H1 (cell line): ENCODE measurements around the gene FTCDNL1. TPM values are rescaled to one million over a fixed set of nuclear protein-coding genes. Genes with fewer than 3 reads are reported as not detected.
A peak's percentile ranks its signal among the peaks of the same experiment; 100 is the strongest.

Experiments used
- BACH1 ChIP-seq: IDR thresholded peaks from 2 replicates; pipeline ENCODE4 v1.6.1; 2012; ENCODE audit warnings: low read length, improper control_type of control experiment
- CEBPB ChIP-seq: IDR thresholded peaks from 2 replicates; pipeline ENCODE4 v1.6.1; 2012; ENCODE audit warnings: low read depth, low read length
- EGR1 ChIP-seq: IDR thresholded peaks from 2 replicates; pipeline ENCODE4 v1.6.1; 2011; ENCODE audit warnings: low read depth, low read length, borderline replicate concordance
- JUND ChIP-seq: IDR thresholded peaks from 2 replicates; pipeline ENCODE4 v1.6.1; 2011; ENCODE audit warnings: mild to moderate bottlenecking, improper control_type of control experiment, low read length
- POLR2A ChIP-seq, 2 experiments: IDR thresholded peaks; 1 replicate in 1 of 2; 2 replicates in 1 of 2; pipeline ENCODE4 v1.6.1; 2011; ENCODE audit warnings: low read depth in 2 of 2, low read length in 2 of 2, mild to moderate bottlenecking in 2 of 2; ENCODE audit errors: control extremely low read depth in 1 of 2
- SIRT6 ChIP-seq: IDR thresholded peaks from one replicate; pipeline ENCODE4 v1.7.1; 2012; ENCODE audit warnings: low read length, inconsistent platforms
- TAF7 ChIP-seq: optimal IDR thresholded peaks from 2 replicates; pipeline ENCODE3; 2011; ENCODE audit warnings: low read depth, mild to moderate bottlenecking, inconsistent platforms, low read length, moderate library complexity, borderline replicate concordance
- TEAD4 ChIP-seq: IDR thresholded peaks from 2 replicates; pipeline ENCODE4 v1.6.1; 2012; ENCODE audit warnings: low read depth, low read length, inconsistent platforms, mixed read lengths
- polyA plus RNA-seq, 7 experiments: library from polyadenylated mRNA; depleted of rRNA in 3 of 7; stranded (reverse) in 5 of 7; unstranded in 2 of 7; fragments of >200 nt in 5 of 7; fragments of 200-250 nt in 2 of 7; gene quantifications; 1 replicate in 5 of 7; 2 replicates in 1 of 7; 4 replicates in 1 of 7; pipeline versions ENCODE4 v1.2.1 to v1.2.3, GENCODE V29; 2011 to 2013; ENCODE audit warnings: missing spikeins in 2 of 7, mixed read lengths in 2 of 7
- total RNA-seq: library from RNA; stranded (reverse); fragmentation: NEBNext Ultra II Directional; extraction: Animal tissue kit (Norgen Biotek cat#: 25700); gene quantifications from 2 replicates; pipeline ENCODE4 v1.2.1, GENCODE V29; 2021
- TF ChIP-seq, protein P1 (sequence below), 3 experiments: IDR thresholded peaks; 1 replicate in 2 of 3; 2 replicates in 1 of 3; pipeline versions ENCODE4 v1.5.1 to v1.6.1; 2011; ENCODE audit warnings: low read length in 3 of 3, mild to moderate bottlenecking in 3 of 3, inconsistent platforms in 2 of 3, low read depth in 1 of 3, moderate library complexity in 1 of 3; ENCODE audit not compliant: insufficient read depth in 1 of 3; ENCODE audit errors: control extremely low read depth in 1 of 3

The FTCDNL1 gene
- total and polyA plus RNA-seq, 2 of the 8 experiments (the other 6 are each of a cell fraction or from before 2014, with no cell fraction given): 0.41 to 0.97 TPM

DNA sequence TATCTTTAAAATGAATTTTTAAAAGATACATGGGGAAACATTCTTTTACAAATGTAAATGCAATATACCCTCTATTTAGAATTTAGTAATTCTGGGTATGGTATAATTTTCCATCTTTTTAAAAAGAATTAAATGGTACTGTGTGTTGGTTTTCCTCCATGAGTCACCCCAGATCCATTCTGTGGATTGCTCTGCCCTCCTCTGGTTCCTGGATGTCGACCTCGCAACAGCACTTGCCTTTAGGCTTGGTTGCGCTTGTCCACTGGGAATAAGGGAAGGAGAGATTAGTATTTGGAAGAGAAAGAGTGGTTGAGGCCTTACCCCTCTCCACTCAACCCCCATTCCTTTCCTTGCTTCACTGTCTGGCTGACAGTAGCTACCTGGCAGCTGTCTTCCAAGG lies 90.4 kb downstream of the FTCDNL1 start (continued):
- TF ChIP-seq JUND (peak; percentile 75), CEBPB (no peak), TEAD4 (no peak), TAF7 (no peak), BACH1 (no peak), POLR2A (IDR thresholded peaks at IDR 0.05; ENCODE audit: control extremely low read depth in 1 of 2, low read depth in 2 of 2, low read length in 2 of 2) (no peak), EGR1 (no peak), SIRT6 (no peak)
- TF ChIP-seq, protein P1, sequence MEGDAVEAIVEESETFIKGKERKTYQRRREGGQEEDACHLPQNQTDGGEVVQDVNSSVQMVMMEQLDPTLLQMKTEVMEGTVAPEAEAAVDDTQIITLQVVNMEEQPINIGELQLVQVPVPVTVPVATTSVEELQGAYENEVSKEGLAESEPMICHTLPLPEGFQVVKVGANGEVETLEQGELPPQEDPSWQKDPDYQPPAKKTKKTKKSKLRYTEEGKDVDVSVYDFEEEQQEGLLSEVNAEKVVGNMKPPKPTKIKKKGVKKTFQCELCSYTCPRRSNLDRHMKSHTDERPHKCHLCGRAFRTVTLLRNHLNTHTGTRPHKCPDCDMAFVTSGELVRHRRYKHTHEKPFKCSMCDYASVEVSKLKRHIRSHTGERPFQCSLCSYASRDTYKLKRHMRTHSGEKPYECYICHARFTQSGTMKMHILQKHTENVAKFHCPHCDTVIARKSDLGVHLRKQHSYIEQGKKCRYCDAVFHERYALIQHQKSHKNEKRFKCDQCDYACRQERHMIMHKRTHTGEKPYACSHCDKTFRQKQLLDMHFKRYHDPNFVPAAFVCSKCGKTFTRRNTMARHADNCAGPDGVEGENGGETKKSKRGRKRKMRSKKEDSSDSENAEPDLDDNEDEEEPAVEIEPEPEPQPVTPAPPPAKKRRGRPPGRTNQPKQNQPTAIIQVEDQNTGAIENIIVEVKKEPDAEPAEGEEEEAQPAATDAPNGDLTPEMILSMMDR (IDR thresholded peaks at IDR 0.05; ENCODE audit: control extremely low read depth in 1 of 3, insufficient read depth in 1 of 3, low read depth in 1 of 3, low read length in 3 of 3): peak; percentile 14 to 24 (median 20); a peak in 3 of 4 replicates
